HepG2 (cell line): ENCODE data around the gene TM4SF18. TPM values are rescaled to one million over a fixed set of nuclear protein-coding genes. Genes with fewer than 3 reads are reported as not detected.

ENCODE experiments used
- ADNP ChIP-seq: sonication (generic); formaldehyde crosslinking; IDR thresholded peaks from 2 replicates; pipeline ENCODE4 v1.4.0; 2020; ENCODE audit warnings: missing genetic modification reagents
- CBFB ChIP-seq: sonication (generic); formaldehyde crosslinking; IDR thresholded peaks from 2 replicates; pipeline ENCODE4 v1.4.0; 2020; ENCODE audit warnings: missing genetic modification reagents
- CBX2 ChIP-seq, 2 experiments: fragments of 200-600 bp in 1 of 2; sonication (generic); formaldehyde crosslinking in 1 of 2; IDR thresholded peaks; 2 replicates each; pipeline versions ENCODE4 v1.7.0 to v1.8.1; 2018 to 2022; ENCODE audit warnings: low read depth in 2 of 2, low read length in 1 of 2, mild to moderate bottlenecking in 1 of 2, missing genetic modification reagents in 1 of 2
- CEBPB ChIP-seq: IDR thresholded peaks from 2 replicates; pipeline ENCODE4 v1.6.1; 2011; ENCODE audit warnings: low read depth, low read length, improper control_type of control experiment, borderline replicate concordance
- CREM ChIP-seq, 2 experiments: sonication (generic) in 1 of 2; formaldehyde crosslinking in 1 of 2; IDR thresholded peaks; 2 replicates each; pipeline versions ENCODE4 v1.4.0 to v1.6.1; 2016 to 2020; ENCODE audit warnings: antibody characterized with exemption in 1 of 2, mild to moderate bottlenecking in 1 of 2, missing genetic modification reagents in 1 of 2
- DNMT1 ChIP-seq: sonication (generic); formaldehyde crosslinking; IDR thresholded peaks from 2 replicates; pipeline ENCODE4 v1.5.1; 2020; ENCODE audit warnings: mild to moderate bottlenecking, missing genetic modification reagents
- DR1 ChIP-seq: sonication (generic); formaldehyde crosslinking; IDR thresholded peaks from 2 replicates; pipeline ENCODE4 v1.8.0; 2021; ENCODE audit warnings: mild to moderate bottlenecking, missing genetic modification reagents, inconsistent platforms
- FOSL1 ChIP-seq: sonication (generic); formaldehyde crosslinking; IDR thresholded peaks from 2 replicates; pipeline ENCODE4 v1.9.0; 2021; ENCODE audit warnings: missing genetic modification reagents, borderline replicate concordance
- FOSL2 ChIP-seq: sonication (generic); formaldehyde crosslinking; IDR thresholded peaks from 2 replicates; pipeline ENCODE4 v1.4.0; 2020; ENCODE audit warnings: missing genetic modification reagents
- FOXA3 ChIP-seq: IDR thresholded peaks from 2 replicates; pipeline ENCODE4 v1.6.1; 2016; ENCODE audit warnings: missing genetic modification reagents, missing compliant biosample characterization
- GATAD2A ChIP-seq: IDR thresholded peaks from 2 replicates; pipeline ENCODE4 v1.6.1; 2016
- KDM1A ChIP-seq: IDR thresholded peaks from 2 replicates; pipeline ENCODE4 v1.6.1; 2016; ENCODE audit warnings: missing compliant biosample characterization
- KLF16 ChIP-seq, 2 experiments: sonication (generic) in 1 of 2; formaldehyde crosslinking in 1 of 2; IDR thresholded peaks; 2 replicates each; pipeline versions ENCODE4 v1.6.1 to v1.8.0; 2016 to 2023; ENCODE audit warnings: missing genetic modification reagents in 2 of 2, missing compliant biosample characterization in 1 of 2
- MEIS1 ChIP-seq: sonication (generic); formaldehyde crosslinking; IDR thresholded peaks from 2 replicates; pipeline ENCODE4 v1.9.0; 2021; ENCODE audit warnings: mild to moderate bottlenecking, missing genetic modification reagents, moderate library complexity, borderline replicate concordance
- MTA3 ChIP-seq: sonication (generic); formaldehyde crosslinking; IDR thresholded peaks from 2 replicates; pipeline ENCODE4 v1.4.0; 2020; ENCODE audit warnings: missing genetic modification reagents
- NFIB ChIP-seq: sonication (generic); formaldehyde crosslinking; IDR thresholded peaks from 2 replicates; pipeline ENCODE4 v1.9.0; 2021; ENCODE audit warnings: missing genetic modification reagents, mild to moderate bottlenecking, borderline replicate concordance
- NR3C1 ChIP-seq: sonication (generic); formaldehyde crosslinking; IDR thresholded peaks from 2 replicates; pipeline ENCODE4 v1.4.0; 2020; ENCODE audit warnings: missing genetic modification reagents
- PLRG1 ChIP-seq: fragments of 450-650 bp; conservative IDR thresholded peaks from 2 replicates; pipeline ENCODE4 v1.6.1; 2016
- PRDM4 ChIP-seq: sonication (generic); formaldehyde crosslinking; IDR thresholded peaks from 2 replicates; pipeline ENCODE4 v1.9.0; 2021; ENCODE audit warnings: missing genetic modification reagents, borderline replicate concordance
- SRSF4 ChIP-seq: fragments of 200-400 bp; formaldehyde crosslinking; IDR thresholded peaks from one replicate; pipeline ENCODE4 v1.6.1; 2018; ENCODE audit warnings: mild to moderate bottlenecking, low read depth, low read length, moderate library complexity; ENCODE audit not compliant: poor library complexity, severe bottlenecking
- TBL1XR1 ChIP-seq: fragments of 150-350 bp; IDR thresholded peaks from 2 replicates; pipeline ENCODE4 v1.6.1; 2014; ENCODE audit warnings: borderline replicate concordance, low read length; ENCODE audit not compliant: partially characterized antibody
- THAP8 ChIP-seq: sonication (generic); formaldehyde crosslinking; IDR thresholded peaks from 2 replicates; pipeline ENCODE4 v1.5.1; 2020; ENCODE audit warnings: missing genetic modification reagents, mild to moderate bottlenecking, borderline replicate concordance
- ZFP90 ChIP-seq: sonication (generic); formaldehyde crosslinking; IDR thresholded peaks from 2 replicates; pipeline ENCODE4 v1.8.0; 2022; ENCODE audit warnings: missing genetic modification reagents, mild to moderate bottlenecking, inconsistent platforms, borderline replicate concordance
- ZNF12 ChIP-seq: sonication (generic); formaldehyde crosslinking; IDR thresholded peaks from 2 replicates; pipeline ENCODE4 v1.5.0; 2020; ENCODE audit warnings: missing genetic modification reagents
- ZNF20 ChIP-seq: sonication (generic); formaldehyde crosslinking; IDR thresholded peaks from 2 replicates; pipeline ENCODE4 v1.4.0; 2020; ENCODE audit warnings: mild to moderate bottlenecking, moderate library complexity, missing genetic modification reagents
- ZNF264 ChIP-seq: sonication (generic); formaldehyde crosslinking; IDR thresholded peaks from 2 replicates; pipeline ENCODE4 v1.4.0; 2020; ENCODE audit warnings: missing genetic modification reagents
- ZNF629 ChIP-seq: sonication (generic); formaldehyde crosslinking; conservative IDR thresholded peaks from 2 replicates; pipeline ENCODE4 v1.5.0; 2020; ENCODE audit warnings: missing genetic modification reagents
- ZNF713 ChIP-seq: sonication (generic); formaldehyde crosslinking; IDR thresholded peaks from 2 replicates; pipeline ENCODE4 v1.4.0; 2020; ENCODE audit warnings: mild to moderate bottlenecking, missing genetic modification reagents
- polyA plus RNA-seq, 8 experiments: library from polyadenylated mRNA; depleted of rRNA in 3 of 8; stranded (reverse) in 7 of 8; unstranded in 1 of 8; fragments of >200 nt; fragmentation: Illumina TruSeq in 4 of 8; extraction: Trizol in 4 of 8; gene quantifications; 2 replicates each; pipeline versions ENCODE4 v1.2.1 to v1.2.3, GENCODE V29; 2011 to 2016; ENCODE audit warnings: low read depth in 4 of 8, missing spikeins in 1 of 8, mixed read lengths in 1 of 8; ENCODE audit not compliant: insufficient read depth in 1 of 8
- total RNA-seq, 5 experiments: library from RNA; depleted of rRNA; stranded (reverse); fragments of >200 nt; fragmentation: Illumina TruSeq; extraction: Trizol; gene quantifications; 2 replicates each; pipeline ENCODE4 v1.2.3, GENCODE V29; 2016; ENCODE audit warnings: low read depth in 1 of 5
- TF ChIP-seq, protein P1 (sequence below): IDR thresholded peaks from 2 replicates; pipeline ENCODE4 v1.6.1; 2016; ENCODE audit warnings: mild to moderate bottlenecking

Gene TM4SF18
- total and polyA plus RNA-seq, 2 of the 13 experiments (the other 11 are each of a cell fraction or from before 2014, with no cell fraction given) = 0.15 TPM; not detected in 1

DNA sequence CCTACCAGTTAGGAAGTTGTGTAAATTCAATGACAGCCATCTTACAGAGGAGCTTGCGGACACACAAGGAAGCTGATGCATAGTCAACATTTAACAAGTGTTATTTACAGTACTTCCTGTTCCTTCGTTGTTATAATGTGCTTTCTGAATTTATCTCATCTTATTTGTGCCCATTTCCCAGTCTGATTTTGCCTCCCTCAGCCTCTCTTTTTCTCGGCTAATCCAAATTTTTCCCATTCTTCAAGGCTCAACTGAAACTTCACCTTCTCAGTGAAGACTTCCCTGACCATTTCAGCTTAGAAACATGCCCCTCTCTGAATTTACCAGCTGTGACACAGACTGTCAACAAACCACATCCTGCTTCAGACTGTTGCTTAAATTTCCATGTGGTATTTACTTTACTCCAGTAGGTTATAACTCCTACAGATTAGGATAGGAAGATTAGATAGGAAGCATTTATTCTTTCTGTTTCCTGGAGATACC lies 56.1 kb downstream of the TM4SF18 start (continued):
- TF ChIP-seq DR1 (CRISPR knock-in tag) (no peak), ZNF629 (no peak), CREM (IDR thresholded peaks at IDR 0.05) (no peak), CREM (CRISPR knock-in tag; IDR thresholded peaks at IDR 0.05) (no peak), NFIB (CRISPR knock-in tag) (no peak), KDM1A (no peak), ZNF20 (CRISPR knock-in tag) (no peak), KLF16 (CRISPR knock-in tag; IDR thresholded peaks at IDR 0.05) (0 out of 4 replicates have a peak, but pooled peaks of 1 of the 2 experiments have one; percentile 7), FOSL1 (CRISPR knock-in tag) (no peak), ZNF264 (CRISPR knock-in tag) (no peak), ZNF713 (CRISPR knock-in tag) (no peak), CEBPB (peak; percentile 51; the same call in 1 of the 2 replicates), ZFP90 (CRISPR knock-in tag) (no peak), DNMT1 (CRISPR knock-in tag) (no peak), TBL1XR1 (no peak), FOXA3 (CRISPR knock-in tag) (peak; percentile 92), PLRG1 (no peak), ADNP (CRISPR knock-in tag) (no peak), CBX2 (IDR thresholded peaks at IDR 0.05; ENCODE audit: low read depth, low read length) (no peak), CBX2 (CRISPR knock-in tag; IDR thresholded peaks at IDR 0.05; ENCODE audit: low read depth) (no peak), MEIS1 (no peak), PRDM4 (CRISPR knock-in tag) (no peak), FOSL2 (CRISPR knock-in tag) (peak; percentile 83), MTA3 (CRISPR knock-in tag) (no peak), SRSF4 (no peak), NR3C1 (no peak), THAP8 (no peak), GATAD2A (peak; percentile 77), ZNF12 (CRISPR knock-in tag) (no peak), CBFB (peak; percentile 68; the same call in 1 of the 2 replicates)
- TF ChIP-seq, protein P1, sequence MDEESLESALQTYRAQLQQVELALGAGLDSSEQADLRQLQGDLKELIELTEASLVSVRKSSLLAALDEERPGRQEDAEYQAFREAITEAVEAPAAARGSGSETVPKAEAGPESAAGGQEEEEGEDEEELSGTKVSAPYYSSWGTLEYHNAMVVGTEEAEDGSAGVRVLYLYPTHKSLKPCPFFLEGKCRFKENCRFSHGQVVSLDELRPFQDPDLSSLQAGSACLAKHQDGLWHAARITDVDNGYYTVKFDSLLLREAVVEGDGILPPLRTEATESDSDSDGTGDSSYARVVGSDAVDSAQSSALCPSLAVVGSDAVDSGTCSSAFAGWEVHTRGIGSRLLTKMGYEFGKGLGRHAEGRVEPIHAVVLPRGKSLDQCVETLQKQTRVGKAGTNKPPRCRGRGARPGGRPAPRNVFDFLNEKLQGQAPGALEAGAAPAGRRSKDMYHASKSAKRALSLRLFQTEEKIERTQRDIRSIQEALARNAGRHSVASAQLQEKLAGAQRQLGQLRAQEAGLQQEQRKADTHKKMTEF = no peak
